ENCODE measurements around the gene STRIP1. TPM values are rescaled to one million over a fixed set of nuclear protein-coding genes. Genes with fewer than 3 reads are reported as not detected.

Gene STRIP1
- total RNA-seq, 1 donor from 2014 or later = 102 TPM

GRCh38 chr1:110053552-110054428 lies 19.4 kb downstream of the STRIP1 start:
- DNase-seq = peak; percentile 44

GRCh38 chr1:110055493-110056284 lies 21.3 kb downstream of the STRIP1 start:
- DNase-seq = no peak

GRCh38 chr1:110056285-110056683 lies 21.9 kb downstream of the STRIP1 start:
- no peak for DNase-seq

- no peak for DNase-seq
Observed at GRCh38 chr1:110056776-110057175, 22.4 kb downstream of the STRIP1 start.

GRCh38 chr1:110057963-110058518 lies 23.6 kb downstream of the STRIP1 start:
- DNase-seq = no peak

GRCh38 chr1:110058591-110058990 lies 24.2 kb downstream of the STRIP1 start:
- no peak for DNase-seq

GRCh38 chr1:110059133-110059863 lies 24.9 kb downstream of the STRIP1 start:
- DNase-seq = no peak

GRCh38 chr1:110060034-110060661 lies 25.7 kb downstream of the STRIP1 start:
- DNase-seq = no peak

- no peak for DNase-seq
Observed at GRCh38 chr1:110060662-110061060, 26.2 kb downstream of the STRIP1 start.

- no peak for DNase-seq
Observed at GRCh38 chr1:110061341-110061740, 26.9 kb downstream of the STRIP1 start.

- no peak for DNase-seq
Observed at GRCh38 chr1:110062612-110063011, 28.2 kb downstream of the STRIP1 start.

GRCh38 chr1:110063781-110064180 lies 29.4 kb downstream of the STRIP1 start:
- DNase-seq = no peak

GRCh38 chr1:110064576-110065337 lies 30.3 kb downstream of the STRIP1 start:
- no peak for DNase-seq

- no peak for DNase-seq
Observed at GRCh38 chr1:110065841-110066240, 31.4 kb downstream of the STRIP1 start.

- no peak for DNase-seq
Observed at GRCh38 chr1:110067479-110067892, 33.1 kb downstream of the STRIP1 start.

- no peak for DNase-seq
Observed at GRCh38 chr1:110067893-110068645, 33.6 kb downstream of the STRIP1 start.

- no peak for DNase-seq
Observed at GRCh38 chr1:110068646-110069403, 34.4 kb downstream of the STRIP1 start.

GRCh38 chr1:110069404-110070281 lies 35.2 kb downstream of the STRIP1 start:
- no peak for DNase-seq

GRCh38 chr1:110070282-110070669 lies 35.9 kb downstream of the STRIP1 start:
- DNase-seq = no peak
